Measurements from ENCODE around the gene SORT1.
"Not testable (repeated sequence)": the region's sequence is repeated elsewhere in the genome, so short reads cannot be mapped to it uniquely, and the experiment has no call there.

SORT1 gene

GRCh38 chr1:109396513-109396839, 1.2 kb downstream of the SORT1 start:
- no peak for DNase-seq

DNA sequence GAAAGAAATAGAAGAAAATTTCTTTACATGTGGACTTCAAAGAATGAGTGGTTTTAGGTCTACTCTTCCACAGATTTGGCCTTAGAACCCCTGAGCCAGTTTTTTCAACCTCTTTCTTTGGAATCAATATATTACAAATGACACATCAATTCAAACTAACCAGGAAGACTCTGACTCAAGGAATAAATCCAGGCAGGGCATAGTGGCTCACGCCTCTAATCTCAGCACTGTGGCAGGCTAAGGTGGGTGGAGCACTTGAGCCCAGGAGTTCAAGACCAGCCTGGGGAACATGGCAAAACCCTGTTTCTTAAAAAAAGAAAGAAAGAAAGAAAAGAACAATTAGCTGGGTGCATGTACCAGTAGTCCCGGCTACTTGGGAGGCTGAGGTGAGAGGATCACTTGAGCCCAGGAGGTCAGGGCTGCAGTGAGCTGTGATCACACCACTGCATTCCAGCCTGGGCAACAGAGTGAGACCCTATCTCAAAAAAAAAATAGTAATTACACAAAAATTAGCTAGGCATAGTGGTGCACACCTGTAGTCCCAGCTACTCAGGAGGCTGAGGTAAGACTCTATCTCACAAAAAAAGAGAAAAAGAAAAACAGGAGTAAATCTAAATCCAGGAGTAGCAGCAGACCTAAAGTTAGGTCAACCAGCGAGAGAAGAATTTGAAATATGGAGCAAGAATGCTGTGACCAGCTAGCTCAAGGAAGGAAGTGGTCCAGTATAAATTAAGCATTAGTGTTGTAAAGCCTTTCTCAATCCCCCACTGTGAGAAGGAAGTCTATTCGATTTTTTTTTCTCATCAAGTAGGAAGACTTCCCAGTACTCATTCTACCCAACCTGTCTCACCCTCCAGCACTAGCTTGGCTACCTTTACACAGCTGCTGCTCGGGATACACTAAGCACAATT, 1.9 kb downstream of the SORT1 start:
- no peak for DNase-seq

DNA sequence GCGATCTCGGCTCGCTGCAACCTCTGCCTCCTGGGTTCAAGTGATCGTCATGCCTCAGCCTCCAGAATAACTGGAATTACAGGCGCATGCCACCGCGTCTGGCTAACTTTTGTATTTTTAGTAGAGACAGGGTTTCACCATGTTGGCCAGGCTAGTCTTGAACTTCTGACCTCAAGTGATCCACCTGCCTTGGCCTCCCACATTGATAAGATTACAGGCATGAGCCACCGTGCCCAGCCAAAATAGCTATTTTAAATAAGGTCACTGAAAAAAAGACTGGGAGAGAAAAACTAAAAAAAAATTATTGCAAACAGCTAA, 2.5 kb downstream of the SORT1 start:
- DNase-seq, result not testable (repeated sequence)

GRCh38 chr1:109394591-109395281, 3.0 kb downstream of the SORT1 start:
- DNase-seq, result no peak

DNA sequence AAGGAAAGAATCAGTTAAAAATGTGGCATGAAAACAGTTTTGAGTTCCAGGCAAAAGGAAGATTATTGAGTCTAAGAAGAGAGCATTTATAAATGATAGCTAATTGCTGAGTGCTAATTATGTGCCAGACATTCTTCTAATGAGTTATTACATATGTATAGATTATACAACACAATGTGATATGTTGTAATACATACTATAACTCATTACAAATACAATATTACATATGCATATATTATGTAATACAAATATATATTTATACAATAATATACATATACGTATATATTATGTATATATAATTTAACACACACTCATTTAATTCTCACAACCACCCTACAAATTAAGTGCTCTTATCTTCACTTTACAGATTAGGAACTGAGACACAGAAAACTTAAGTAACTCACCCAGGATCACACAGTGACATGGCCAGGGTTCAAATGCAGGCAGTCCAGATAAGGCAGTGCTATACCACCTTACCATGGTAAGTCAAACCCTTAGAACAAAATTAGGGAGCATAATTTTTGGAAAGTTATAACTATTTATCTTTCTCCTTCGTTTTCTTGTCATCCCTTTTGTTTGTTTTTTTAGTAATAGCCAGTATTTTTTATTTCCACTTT, 4.0 kb downstream of the SORT1 start:
- no peak for DNase-seq

DNA sequence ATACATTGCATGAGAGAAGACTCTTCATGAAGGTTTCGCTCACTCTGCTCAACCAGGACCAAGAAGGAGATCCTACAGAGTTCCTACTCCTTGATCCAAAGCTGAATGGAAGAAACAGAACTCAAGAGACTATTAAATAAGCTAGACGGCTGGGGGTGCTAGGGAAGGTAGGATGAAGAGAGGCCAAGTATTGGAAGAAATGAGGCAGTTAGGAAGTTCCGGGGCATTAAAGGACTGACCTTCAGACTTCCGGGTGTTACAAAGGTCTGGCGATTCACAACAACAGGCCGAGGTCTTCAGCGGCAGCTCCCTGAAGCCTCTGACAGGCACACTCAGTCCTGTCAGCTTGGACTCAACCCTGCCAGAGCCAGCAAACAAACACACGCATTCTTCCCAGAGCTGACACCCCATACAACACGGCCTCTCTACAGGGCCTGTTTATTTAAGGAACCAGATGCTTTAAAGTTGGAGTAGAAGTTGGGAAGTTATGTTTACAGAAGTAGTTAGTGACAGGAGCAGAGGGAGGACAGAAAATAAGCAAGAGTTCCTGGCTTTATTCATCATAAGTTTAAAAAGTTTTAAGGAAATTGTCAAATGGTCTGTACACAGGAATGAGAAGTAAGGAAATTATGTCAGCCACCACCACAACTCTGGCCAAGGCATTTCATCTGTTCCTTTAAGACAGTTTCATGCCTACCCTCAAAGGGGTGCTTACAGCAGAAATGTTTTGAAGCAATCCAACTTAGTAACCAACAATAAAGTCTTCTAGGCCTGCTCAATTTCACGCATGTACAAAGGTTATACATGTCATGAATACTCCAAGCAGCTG, 4.7 kb downstream of the SORT1 start:
- no peak for DNase-seq

GRCh38 chr1:109392037-109392787, 5.5 kb downstream of the SORT1 start:
- DNase-seq, result no peak

DNA sequence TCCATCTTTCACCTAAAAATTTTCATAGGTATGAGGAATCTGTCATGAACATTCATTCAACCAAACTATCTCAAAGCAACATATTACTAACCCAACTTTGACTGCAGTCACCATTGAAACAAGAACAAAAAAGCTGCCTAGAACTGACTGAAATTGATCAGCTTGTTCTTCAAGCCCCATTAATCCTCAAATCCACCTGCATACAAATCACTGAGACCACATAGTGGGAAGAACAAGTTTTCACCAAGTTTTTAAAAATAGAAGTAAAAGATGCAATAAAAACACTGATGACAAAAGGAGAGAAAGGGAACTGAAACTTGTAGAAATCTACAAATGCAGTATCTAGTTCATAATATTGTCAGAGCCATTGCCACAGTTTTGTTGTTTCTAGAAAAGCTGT, 6.1 kb downstream of the SORT1 start:
- DNase-seq, result no peak

- no peak for DNase-seq
Observed at GRCh38 chr1:109391157-109391556, 6.6 kb downstream of the SORT1 start.

- no peak for DNase-seq
Observed at GRCh38 chr1:109389638-109390341, 7.9 kb downstream of the SORT1 start.

DNA sequence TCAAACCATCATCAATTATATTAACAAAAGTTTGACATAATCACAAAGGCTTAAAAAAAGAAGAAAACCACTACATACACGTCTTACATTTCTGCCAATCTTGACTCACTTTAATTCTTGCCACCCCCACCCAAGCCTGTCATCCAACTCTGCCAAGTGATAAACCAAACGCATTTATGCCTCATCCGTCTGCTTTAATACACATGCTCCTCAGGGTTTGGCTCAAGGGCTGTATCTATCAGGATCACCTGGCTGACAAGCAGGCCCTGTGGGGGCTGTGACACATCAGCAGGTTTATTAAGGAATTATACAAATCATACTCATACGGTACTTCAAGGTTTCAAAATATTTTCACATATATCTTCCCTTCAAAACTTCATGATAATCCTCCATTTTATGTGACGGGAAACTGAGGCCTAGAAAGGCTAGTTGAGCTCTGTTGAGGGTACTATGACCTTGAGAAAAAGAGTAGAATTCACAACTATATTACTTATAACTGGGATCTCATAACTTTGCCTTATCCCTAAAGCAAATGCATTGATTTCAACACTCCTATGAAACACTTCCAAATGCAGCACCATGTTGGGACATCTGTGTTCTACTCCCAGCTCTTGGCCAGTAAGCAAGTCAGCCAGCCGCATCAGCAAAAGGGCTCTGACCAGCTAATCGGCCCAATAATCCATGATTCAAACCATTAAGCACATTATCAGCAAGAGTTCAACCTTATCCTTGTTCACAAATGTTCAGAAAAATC, 8.7 kb downstream of the SORT1 start:
- no peak for DNase-seq

DNA sequence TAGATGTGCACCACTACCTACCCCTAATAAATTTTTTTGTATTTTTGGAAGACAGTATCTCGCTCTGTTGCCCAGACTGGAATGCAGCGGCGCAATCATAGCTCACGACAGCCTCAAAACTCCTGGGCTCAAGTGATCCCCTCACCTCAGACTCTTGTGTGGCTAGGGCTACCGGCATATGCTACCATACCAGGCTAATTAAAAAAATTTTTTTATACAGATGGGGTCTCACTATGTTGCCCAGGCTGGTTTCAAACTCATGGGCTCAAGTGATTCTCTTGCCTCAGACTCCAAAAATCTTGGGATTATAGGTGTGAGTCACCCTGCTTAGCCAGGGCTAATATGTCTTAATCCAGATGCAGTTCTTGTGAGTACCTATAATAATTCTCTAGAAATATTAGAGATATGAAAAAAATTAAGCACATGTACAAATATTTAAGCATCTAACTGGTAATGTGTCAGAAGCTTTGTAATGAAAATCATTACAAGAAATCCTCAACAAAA, 9.5 kb downstream of the SORT1 start:
- DNase-seq, result no peak

- DNase-seq, result no peak
Observed at GRCh38 chr1:109386054-109386717, 11.5 kb downstream of the SORT1 start.

- DNase-seq, result no peak
Observed at GRCh38 chr1:109385417-109385816, 12.3 kb downstream of the SORT1 start.

- DNase-seq, result no peak
Observed at GRCh38 chr1:109383854-109384253, 13.9 kb downstream of the SORT1 start.

DNA sequence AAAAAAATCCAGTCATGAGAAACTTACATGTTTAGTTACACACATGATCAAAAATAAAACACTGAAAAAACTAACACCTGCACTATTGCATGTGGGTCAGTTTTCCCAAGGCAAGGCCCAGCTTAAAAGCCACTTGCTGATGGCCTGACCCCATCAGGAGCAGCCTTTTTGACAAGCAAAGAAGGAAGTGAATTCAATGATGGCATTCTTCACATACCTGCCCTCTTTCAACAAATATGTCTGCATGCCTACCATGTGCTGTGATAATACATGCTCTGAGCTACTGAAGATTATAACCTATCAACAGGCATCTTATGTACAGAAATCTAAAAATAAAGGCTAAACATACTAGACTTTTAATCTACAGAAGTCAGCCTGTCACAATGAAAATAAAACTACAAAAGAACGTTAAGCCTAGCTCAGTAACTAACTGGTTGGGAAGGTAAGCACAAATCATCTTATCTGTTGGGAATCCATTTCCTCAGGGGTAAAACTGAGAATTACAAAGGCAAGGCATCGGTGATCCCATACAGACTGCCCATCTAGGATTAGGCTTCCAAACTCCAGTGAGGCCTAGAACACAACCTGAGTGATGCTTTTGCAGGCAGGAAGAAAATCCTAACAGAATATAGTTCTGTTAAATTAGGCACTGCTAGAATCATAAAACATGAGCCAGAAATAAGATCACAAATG, 14.5 kb downstream of the SORT1 start:
- DNase-seq, result no peak

DNA sequence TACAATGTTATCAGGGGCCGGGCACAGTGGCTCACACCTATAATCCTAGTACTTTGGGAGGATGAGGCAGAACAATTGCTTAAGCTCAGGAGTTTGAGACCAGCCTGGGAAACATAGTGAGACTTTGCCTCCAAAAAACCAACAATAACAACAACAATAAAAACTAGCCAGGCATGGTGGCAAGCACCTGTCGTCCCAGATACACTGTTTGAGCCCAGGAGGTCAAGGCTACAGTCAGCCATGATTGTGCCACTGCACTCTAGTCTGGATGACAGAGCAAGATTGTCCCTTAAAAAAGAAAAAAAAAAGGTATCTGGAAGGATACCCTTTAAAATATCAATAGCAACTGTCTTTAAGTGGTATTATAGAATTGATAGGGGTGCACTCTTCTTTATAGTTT, 16.1 kb downstream of the SORT1 start:
- no peak for DNase-seq

DNA sequence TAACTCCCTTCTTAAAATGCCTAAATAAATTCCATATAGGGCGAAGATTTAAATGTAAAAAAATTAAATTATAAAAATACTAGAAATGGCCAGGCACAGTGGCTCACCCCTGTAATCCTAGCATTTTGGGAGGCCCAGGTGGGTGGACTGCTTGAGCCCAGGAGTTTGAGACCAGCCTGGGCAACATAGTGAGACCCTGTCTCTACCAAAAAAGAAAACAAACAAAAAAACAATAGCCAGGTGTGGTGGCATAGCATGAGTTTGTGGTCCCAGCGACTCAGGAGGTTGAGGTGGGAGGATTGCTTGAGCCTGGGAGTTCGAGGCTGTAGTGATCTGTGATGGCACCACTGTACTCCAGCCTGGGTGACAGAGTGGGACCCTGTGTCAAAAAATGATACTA, 17.8 kb downstream of the SORT1 start:
- DNase-seq, result no peak

DNA sequence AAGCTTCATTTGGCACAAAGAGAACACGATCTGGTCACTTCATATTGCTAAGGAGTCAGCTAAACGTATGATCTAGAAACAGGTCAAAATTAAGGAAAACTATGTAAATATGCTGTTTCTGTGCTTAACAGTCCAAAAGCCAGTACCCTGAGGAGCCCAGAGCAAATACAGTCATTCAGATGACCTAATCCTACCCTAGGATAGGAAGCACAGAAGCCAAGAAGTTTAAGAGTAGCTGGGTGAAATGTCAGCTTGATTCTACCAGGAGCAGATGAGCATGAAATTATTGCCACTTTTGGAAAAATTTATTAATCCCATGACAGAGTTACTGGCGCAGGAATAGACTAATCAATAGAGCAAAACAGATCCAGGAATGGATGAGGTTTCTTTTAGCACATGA, 18.3 kb downstream of the SORT1 start:
- DNase-seq, result no peak

- DNase-seq, result no peak
Observed at GRCh38 chr1:109377698-109378097, 20.0 kb downstream of the SORT1 start.
